Upper lobe of right lung (tissue), 1 donor: ENCODE results near the gene TRAPPC11. TPM values are rescaled to one million over a fixed set of nuclear protein-coding genes. Genes with fewer than 3 reads are reported as not detected.
A peak's percentile ranks its signal among the peaks of the same experiment; 100 is the strongest.

ENCODE experiments used
- ATAC-seq: fragments of 200-7000 bp; cut with Tn5 transposase; one replicate; pipeline ENCODE4 v1.9.1; 2020; ENCODE audit warnings: mild to moderate bottlenecking, moderate library complexity
- DNase-seq: peaks from one replicate; pipeline ENCODE4 v3.0.0-alpha.2; 2020
- H3K27ac ChIP-seq: fragments of 200-600 bp; one replicate; pipeline ENCODE4 v1.8.0; 2022
- H3K27me3 ChIP-seq: fragments of 200-600 bp; one replicate; pipeline ENCODE4 v1.8.0; 2022; ENCODE audit warnings: mild to moderate bottlenecking
- H3K36me3 ChIP-seq: fragments of 200-600 bp; one replicate; pipeline ENCODE4 v1.8.0; 2022
- H3K4me1 ChIP-seq: fragments of 200-600 bp; one replicate; pipeline ENCODE4 v1.8.0; 2022
- H3K4me3 ChIP-seq: fragments of 200-600 bp; one replicate; pipeline ENCODE4 v1.8.0; 2022; ENCODE audit warnings: mild to moderate bottlenecking
- H3K9me3 ChIP-seq: fragments of 200-600 bp; one replicate; pipeline ENCODE4 v1.8.0; 2022
- intact Hi-C: fragments of 100-400 bp; cut with DNase I; formaldehyde crosslinking; loops from one replicate; pipeline ENCODE4 v1.11.0; 2022
- total RNA-seq: library from RNA; stranded (reverse); fragmentation: NEBNext Ultra II Directional; extraction: Animal tissue kit (Norgen Biotek cat#: 25700); gene quantifications from one replicate; pipeline ENCODE4 v1.2.1, GENCODE V29; 2021
- TF ChIP-seq, protein P1 (sequence below): fragments of 200-600 bp; IDR thresholded peaks from one replicate; pipeline ENCODE4 v1.8.0; 2022; ENCODE audit warnings: antibody characterized with exemption
- donor health status: DM: no; HTN: yes; CAD: no; lungs with severe emphysema.

The TRAPPC11 gene
- total RNA-seq, 1 donor from 2014 or later = 31.7 TPM

DNA sequence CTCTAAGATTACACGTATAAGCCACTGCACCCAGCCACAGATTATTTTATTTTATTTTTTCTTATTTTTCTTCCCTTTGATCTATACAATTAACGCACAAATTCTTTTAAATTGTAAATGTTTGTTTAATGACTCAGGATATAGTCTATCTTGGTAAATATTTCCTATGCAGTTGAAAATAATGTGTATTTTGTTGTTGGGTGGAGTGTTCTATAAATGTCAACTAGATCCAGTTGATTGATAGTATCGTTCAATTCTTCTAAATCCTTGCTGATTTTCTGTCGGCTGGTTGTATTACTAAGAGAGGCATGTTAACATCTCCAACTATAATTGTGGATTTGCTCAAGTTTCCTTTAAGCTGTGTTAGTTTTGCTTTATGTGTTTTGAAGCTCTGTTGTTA lies 92.0 kb downstream of the TRAPPC11 start:
- H3K27me3 ChIP-seq = no peaks in the 10 kb centered on the region
- intact Hi-C loops = no loop called here
- no peaks in the 10 kb centered on the region for H3K36me3 ChIP-seq
- no peak overlapping the region for H3K4me3 ChIP-seq
- H3K27ac ChIP-seq = no peak overlapping the region
- no peak for ATAC-seq
- no peaks in the 10 kb centered on the region for H3K9me3 ChIP-seq
- TF ChIP-seq, protein P1, sequence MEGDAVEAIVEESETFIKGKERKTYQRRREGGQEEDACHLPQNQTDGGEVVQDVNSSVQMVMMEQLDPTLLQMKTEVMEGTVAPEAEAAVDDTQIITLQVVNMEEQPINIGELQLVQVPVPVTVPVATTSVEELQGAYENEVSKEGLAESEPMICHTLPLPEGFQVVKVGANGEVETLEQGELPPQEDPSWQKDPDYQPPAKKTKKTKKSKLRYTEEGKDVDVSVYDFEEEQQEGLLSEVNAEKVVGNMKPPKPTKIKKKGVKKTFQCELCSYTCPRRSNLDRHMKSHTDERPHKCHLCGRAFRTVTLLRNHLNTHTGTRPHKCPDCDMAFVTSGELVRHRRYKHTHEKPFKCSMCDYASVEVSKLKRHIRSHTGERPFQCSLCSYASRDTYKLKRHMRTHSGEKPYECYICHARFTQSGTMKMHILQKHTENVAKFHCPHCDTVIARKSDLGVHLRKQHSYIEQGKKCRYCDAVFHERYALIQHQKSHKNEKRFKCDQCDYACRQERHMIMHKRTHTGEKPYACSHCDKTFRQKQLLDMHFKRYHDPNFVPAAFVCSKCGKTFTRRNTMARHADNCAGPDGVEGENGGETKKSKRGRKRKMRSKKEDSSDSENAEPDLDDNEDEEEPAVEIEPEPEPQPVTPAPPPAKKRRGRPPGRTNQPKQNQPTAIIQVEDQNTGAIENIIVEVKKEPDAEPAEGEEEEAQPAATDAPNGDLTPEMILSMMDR = no peak
- H3K4me1 ChIP-seq = no peaks in the 10 kb centered on the region
- no peak for DNase-seq

DNA sequence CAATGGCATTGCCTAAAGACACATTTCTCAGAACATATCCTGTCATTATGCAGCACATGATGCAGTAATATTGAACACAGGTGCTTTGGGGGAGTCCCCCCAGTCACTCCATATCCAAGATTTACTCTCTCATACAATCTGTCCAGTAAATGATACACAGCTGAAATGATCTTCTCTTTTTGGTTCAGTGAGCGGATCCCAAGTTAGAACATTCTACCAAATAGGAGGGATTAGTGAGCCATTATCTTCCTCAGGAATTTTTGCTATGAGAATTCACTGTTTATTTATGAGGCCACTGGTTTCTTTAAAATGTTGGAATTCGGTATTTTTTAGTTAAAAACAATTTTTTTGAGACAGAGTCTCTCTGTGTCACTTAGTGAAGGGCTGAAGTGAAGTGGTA lies 96.5 kb downstream of the TRAPPC11 start:
- no peaks in the 10 kb centered on the region for H3K27me3 ChIP-seq
- no peaks in the 10 kb centered on the region for H3K9me3 ChIP-seq
- intact Hi-C loops = no loop called here
- no peaks in the 10 kb centered on the region for H3K4me1 ChIP-seq
- H3K27ac ChIP-seq = no peak overlapping the region
- H3K36me3 ChIP-seq = no peaks in the 10 kb centered on the region
- TF ChIP-seq, protein P1 = no peak
- no peak overlapping the region for H3K4me3 ChIP-seq
- DNase-seq = no peak
- ATAC-seq = no peak

DNA sequence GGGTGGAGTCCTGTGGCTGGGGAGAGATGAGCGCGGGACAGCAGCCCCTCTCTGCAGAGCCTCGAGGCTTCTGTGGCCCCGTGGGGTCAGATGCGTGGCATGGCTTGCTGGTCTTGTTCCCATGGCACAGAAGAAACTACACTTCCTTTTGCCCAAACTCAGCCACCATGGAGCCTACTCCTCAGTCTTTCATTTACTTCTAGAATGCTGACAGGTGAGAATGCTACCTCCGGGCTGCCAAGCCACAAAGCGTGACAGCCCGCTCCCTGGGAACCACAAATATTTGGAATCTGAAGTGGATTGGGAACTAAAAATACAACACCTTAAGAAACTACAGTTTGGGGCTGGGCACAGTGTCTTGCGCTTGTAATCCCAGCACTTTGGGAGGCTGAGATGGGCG lies 98.0 kb downstream of the TRAPPC11 start:
- ATAC-seq = peak; percentile 85
- H3K27ac ChIP-seq = no peak overlapping the region
- H3K27me3 ChIP-seq = no peaks in the 10 kb centered on the region
- no peaks in the 10 kb centered on the region for H3K9me3 ChIP-seq
- H3K4me3 ChIP-seq = no peak overlapping the region
- no peaks in the 10 kb centered on the region for H3K36me3 ChIP-seq
- TF ChIP-seq, protein P1 = no peak
- no peak for DNase-seq
- no peaks in the 10 kb centered on the region for H3K4me1 ChIP-seq
- intact Hi-C loops = no loop called here

DNA sequence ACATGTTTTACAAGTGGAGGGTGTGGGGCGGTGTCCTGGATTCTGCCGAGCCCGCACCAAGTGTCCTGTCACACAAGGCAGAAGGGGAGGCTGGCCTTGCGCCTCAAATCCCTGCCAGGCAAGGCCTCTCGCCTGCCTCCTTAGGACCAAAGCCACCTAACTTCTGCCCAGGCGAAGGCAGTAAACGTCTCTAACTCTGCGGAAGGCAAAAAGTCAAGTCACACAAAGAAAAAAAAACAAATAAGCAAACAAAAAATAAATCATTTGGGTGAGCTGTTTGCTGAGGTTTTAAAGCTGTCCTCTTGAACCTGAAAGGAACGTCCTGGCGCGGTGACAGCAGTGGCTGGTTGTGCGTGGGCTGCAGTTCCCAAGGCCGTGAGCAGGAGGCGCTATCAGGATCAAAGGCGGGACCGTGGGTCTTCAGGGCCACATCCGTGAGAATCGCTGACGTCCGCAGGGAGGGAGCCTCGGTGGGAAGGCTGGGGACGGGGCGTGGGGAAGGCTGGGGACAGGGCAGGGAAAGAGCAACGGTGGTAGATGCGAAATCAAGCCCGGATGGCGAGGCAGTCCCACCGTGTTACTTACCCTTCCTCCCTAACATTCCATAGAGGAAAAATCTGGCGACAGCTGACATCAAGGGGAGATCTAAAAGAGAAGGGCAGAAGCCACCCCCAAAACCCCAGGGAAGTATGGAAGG lies 99.1 kb downstream of the TRAPPC11 start:
- Histone ChIP-seq H3K4me3 (no peak overlapping the region), H3K9me3 (no peaks in the 10 kb centered on the region), H3K36me3 (no peaks in the 10 kb centered on the region), H3K4me1 (no peaks in the 10 kb centered on the region), H3K27me3 (no peaks in the 10 kb centered on the region), H3K27ac (no peak overlapping the region)
- intact Hi-C loops = no loop called here
- TF ChIP-seq, protein P1 = peak; percentile 13
- DNase-seq (no peak), ATAC-seq (peak; percentile 29)

DNA sequence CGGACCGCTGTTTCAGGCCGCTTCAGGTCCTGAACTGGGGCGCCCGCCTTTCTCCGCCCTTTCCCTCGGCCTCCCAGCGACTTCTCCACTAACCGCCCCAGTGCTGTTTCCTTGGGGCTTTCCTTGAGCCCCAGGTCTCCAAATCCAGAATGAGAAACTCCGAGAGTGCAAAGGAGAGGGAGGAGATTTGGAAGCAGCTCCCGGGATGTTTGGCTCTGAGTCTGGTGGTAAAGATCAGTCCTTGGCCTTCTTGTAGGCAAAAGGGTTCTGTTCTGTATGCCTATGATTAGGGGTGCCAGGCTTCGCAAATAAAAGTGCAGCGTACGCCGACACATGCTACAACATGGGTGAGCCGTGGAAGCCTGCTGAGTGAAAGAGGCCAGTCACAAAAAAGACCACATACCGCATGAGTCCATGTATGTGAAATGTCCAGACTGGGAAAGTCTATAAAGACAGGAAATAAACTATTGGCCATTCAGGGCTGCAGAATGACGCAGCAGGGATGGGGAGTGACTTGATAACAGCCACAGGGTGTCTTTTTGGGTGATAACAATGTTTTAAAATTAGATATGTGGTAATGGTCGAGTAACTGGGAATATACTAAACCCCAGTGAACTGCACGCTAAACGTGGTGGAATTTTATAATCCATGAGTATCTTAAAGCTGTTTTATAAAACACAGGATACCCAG lies 99.8 kb downstream of the TRAPPC11 start:
- TF ChIP-seq, protein P1 = no peak
- no peaks in the 10 kb centered on the region for H3K36me3 ChIP-seq
- H3K4me1 ChIP-seq = no peaks in the 10 kb centered on the region
- ATAC-seq (no peak), DNase-seq (no peak)
- no peak overlapping the region for H3K4me3 ChIP-seq
- no peaks in the 10 kb centered on the region for H3K27me3 ChIP-seq
- intact Hi-C loops = no loop called here
- H3K27ac ChIP-seq = no peak overlapping the region
- H3K9me3 ChIP-seq = no peaks in the 10 kb centered on the region
